Fibroblast of the aortic adventitia (primary cell): ENCODE data around the gene CTNNBL1. TPM values are rescaled to one million over a fixed set of nuclear protein-coding genes. Genes with fewer than 3 reads are reported as not detected.

Experiments
- DNase-seq: peaks from one replicate; pipeline ENCODE4 v3.0.0-alpha.2; 2010; ENCODE audit warnings: low read depth
- H3K4me3 ChIP-seq: 2 replicates; pipeline ENCODE4 v1.5.1; 2011; ENCODE audit warnings: low read depth, mild to moderate bottlenecking, control low read depth, low read length, moderate library complexity
- total RNA-seq: library from RNA; depleted of rRNA; stranded (reverse); fragments of >200 nt; gene quantifications from 2 replicates; pipeline ENCODE4 v1.2.3, GENCODE V29; 2012; ENCODE audit warnings: low replicate concordance
- TF ChIP-seq, protein P1 (sequence below): IDR thresholded peaks from 2 replicates; pipeline ENCODE4 v1.5.1; 2011; ENCODE audit warnings: mild to moderate bottlenecking, low read length, control low read depth, inconsistent platforms; ENCODE audit not compliant: insufficient read depth

CTNNBL1 gene
- total RNA-seq, 1 donor: 23.1 TPM

DNA sequence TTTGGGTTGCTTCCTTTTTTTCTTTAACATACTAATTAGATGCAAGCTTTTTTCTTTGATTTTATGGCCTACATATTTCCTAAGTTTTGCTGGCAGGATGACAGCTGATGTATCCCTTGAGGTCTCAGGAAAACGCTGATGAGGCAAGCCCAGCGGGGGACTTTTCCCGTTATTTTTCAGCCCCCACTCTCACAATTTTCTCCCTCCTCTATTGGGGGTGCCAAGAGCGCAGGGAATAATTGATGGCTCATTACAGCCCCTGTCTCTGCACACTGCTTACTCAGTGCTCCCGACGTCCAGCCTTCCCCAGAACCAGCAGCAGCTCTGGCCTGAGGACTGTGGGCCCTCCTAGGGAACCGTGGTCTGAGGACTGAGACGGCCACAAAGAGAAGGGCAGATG lies 170.5 kb downstream of the CTNNBL1 start:
- TF ChIP-seq, protein P1, sequence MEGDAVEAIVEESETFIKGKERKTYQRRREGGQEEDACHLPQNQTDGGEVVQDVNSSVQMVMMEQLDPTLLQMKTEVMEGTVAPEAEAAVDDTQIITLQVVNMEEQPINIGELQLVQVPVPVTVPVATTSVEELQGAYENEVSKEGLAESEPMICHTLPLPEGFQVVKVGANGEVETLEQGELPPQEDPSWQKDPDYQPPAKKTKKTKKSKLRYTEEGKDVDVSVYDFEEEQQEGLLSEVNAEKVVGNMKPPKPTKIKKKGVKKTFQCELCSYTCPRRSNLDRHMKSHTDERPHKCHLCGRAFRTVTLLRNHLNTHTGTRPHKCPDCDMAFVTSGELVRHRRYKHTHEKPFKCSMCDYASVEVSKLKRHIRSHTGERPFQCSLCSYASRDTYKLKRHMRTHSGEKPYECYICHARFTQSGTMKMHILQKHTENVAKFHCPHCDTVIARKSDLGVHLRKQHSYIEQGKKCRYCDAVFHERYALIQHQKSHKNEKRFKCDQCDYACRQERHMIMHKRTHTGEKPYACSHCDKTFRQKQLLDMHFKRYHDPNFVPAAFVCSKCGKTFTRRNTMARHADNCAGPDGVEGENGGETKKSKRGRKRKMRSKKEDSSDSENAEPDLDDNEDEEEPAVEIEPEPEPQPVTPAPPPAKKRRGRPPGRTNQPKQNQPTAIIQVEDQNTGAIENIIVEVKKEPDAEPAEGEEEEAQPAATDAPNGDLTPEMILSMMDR: no peak
- no peak for DNase-seq
- no peak overlapping the region for H3K4me3 ChIP-seq

DNA sequence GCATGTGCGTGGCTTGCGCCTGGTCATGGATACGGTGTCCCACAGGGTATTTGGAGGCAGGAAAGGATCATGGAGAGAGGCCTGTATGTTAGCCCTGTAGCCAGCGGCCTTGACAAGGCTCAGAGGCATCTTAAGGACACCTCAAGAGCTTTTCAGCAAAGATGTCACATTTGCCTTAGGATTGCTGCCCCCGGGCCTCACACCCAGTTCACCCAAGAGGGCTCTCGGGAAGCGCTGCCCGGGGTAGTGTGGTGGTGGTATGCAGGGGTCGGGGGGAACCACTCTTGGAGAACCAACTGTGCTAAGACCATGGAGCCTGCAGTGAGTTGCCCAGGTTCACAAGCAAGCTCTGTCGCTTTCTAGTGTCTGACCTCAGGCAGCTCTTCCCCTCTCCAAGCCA lies 172.2 kb downstream of the CTNNBL1 start:
- H3K4me3 ChIP-seq: no peak overlapping the region
- TF ChIP-seq, protein P1: no peak
- DNase-seq: no peak

DNA sequence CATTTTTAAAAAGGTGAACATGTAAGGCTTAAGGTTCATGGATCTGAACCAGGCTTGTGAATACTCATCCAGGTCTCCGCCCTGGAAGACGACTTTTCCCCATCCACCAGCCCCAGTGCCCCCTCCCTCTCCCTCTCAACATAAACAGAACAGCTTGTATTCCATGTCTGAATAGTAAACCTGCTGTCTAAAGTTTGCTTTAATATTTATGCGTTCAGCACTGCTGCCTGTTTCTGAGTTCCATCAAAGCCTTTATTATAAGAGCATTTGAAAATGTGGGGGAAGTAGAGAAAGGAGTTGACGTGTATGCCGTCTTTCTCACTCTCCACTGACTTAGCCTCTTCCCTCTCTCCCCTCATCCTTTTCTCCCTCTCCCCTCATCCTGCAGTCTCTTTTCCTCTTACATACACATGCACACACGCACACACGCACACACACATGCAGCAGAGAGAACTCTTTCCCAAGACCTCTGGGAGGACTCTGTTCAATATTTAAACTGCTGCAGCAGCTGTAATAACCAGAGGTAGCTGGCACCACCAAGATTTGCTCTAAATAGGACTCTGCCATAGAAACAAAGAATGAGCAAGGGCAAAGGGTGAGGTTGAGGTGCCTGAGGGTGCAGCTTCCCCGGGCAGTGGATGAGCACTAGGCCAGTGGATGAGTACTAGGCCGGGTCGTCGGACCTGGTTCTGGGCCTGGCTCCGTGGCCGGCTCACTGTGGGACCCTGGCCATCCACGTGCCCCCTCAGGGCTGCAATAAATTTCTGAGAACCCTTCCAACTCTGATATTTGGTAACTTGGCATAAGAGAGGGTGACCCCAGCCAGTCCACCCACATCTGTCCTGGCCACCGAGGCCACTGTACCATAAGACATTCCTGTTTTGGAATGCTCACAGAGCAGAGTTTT lies 173.7 kb downstream of the CTNNBL1 start:
- no peak overlapping the region for H3K4me3 ChIP-seq
- no peak for DNase-seq
- TF ChIP-seq, protein P1: no peak

DNA sequence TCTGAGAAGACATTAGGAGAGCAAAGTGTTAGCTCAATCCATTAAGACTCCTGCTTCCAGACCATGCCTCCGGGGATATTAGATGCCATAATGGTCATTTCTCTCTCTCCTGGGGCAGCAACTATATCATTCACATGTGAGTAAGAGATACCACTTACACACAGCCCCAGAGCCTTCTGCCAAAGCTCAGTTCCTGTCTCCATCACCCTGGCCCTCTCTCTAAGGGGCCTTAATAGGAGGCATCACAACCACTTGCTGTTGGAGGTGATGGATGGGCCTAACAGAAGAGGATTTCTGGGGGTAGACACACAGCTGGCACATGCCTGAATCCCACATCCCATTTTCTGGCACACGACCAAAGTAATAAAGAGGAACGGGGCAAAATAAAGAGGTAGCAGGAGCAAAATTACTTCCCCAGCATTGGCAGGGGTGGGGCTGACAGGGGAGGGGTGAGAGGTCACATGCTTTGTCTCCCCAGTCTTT lies 175.1 kb downstream of the CTNNBL1 start:
- TF ChIP-seq, protein P1: no peak
- no peak overlapping the region for H3K4me3 ChIP-seq
- no peak for DNase-seq

DNA sequence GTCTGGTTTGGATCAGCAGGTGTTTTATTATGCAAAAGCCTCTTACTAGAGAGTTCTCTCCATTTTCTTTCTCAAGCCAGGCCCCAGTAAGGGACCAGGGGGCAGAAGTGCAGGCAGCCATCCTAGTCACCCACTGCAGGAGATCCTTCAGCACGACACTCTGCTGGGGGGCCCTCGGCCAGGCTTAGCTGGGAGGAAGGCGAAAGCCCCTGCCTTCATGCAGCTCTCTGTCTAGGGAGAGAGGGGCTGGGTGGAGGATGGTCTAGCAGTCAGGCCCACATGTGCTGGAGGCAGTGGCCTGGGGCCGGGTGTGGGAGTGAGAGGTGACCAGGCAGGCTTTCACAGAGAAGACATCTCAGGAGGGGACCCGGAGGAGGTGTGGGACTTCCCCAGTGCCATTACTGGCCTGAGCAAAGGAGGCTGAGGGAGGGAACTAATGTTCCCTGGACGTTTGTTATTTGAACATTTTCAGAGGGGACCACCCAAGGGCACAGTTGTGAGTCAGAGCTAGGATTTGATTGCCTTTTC lies 175.6 kb downstream of the CTNNBL1 start:
- DNase-seq: no peak
- TF ChIP-seq, protein P1: no peak
- H3K4me3 ChIP-seq: no peak overlapping the region

DNA sequence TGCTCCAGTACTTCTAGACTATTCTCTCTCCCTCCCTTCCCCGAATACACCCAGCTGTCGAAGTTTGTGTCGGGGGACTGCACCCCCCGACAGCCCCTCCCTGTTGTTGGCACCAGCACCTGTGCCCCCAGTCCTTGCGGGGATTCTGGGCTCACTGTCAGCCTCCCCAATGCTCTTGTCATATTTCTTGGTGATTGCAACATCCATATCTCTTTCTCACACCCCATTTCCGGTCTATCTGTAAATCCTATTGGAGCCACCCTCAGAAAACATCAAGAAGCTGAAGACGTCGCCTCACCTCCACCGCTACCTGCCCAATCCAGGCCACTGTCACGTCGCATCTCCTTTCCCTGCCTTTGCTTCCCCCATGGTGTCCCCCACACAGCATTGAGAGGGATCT lies 176.5 kb downstream of the CTNNBL1 start:
- TF ChIP-seq, protein P1: no peak
- DNase-seq: no peak
- H3K4me3 ChIP-seq: no peak overlapping the region
